Brain pericyte (primary cell): Measurements from ENCODE around the gene SNAPC2.

Experiments used
- DNase-seq: peaks from one replicate; pipeline ENCODE4 v3.0.0-alpha.2; 2012; ENCODE audit warnings: low read depth, low spot score

The SNAPC2 gene

GRCh38 chr19:7968796-7969554, 48.8 kb downstream of the SNAPC2 start:
- DNase-seq: no peak

- no peak for DNase-seq
These were observed 49.4 kb downstream of the SNAPC2 start for GRCh38 chr19:7969555-7969939.

GRCh38 chr19:7970716-7971448, 50.7 kb downstream of the SNAPC2 start:
- DNase-seq: no peak

- DNase-seq: no peak
These were observed 51.7 kb downstream of the SNAPC2 start for GRCh38 chr19:7971553-7972520.
